Kidney epithelial cell (primary cell): Measurements from ENCODE around the gene ZNF428. TPM values are rescaled to one million over a fixed set of nuclear protein-coding genes. Genes with fewer than 3 reads are reported as not detected.

Experiments
- DNase-seq: peaks from one replicate; pipeline ENCODE4 v3.0.0-alpha.2; 2010; ENCODE audit warnings: low read depth
- H3K27me3 ChIP-seq: 2 replicates; pipeline ENCODE4 v1.6.0; 2011; ENCODE audit warnings: low read length; ENCODE audit not compliant: control insufficient read depth, insufficient read depth
- H3K36me3 ChIP-seq: 2 replicates; pipeline ENCODE4 v1.5.1; 2011; ENCODE audit warnings: low read length; ENCODE audit not compliant: control insufficient read depth, insufficient read depth
- H3K4me3 ChIP-seq: 2 replicates; pipeline ENCODE4 v1.5.1; 2011; ENCODE audit warnings: low read depth, mild to moderate bottlenecking, control low read depth, low read length
- CTCF ChIP-seq: IDR thresholded peaks from 2 replicates; pipeline ENCODE4 v1.5.1; 2011; ENCODE audit warnings: mild to moderate bottlenecking, moderate library complexity, low read length, control low read depth, inconsistent platforms; ENCODE audit not compliant: insufficient read depth, poor library complexity, severe bottlenecking
- total RNA-seq: library from RNA; depleted of rRNA; stranded (reverse); fragments of >200 nt; gene quantifications from 2 replicates; pipeline ENCODE4 v1.2.3, GENCODE V29; 2015

The ZNF428 gene
- total RNA-seq, 1 donor from 2014 or later: 82.2 TPM

- no peak for DNase-seq
- Histone ChIP-seq H3K4me3 (no peak overlapping the region), H3K36me3 (no peaks in the 10 kb centered on the region), H3K27me3 (no peaks in the 10 kb centered on the region)
- TF ChIP-seq CTCF: no peak
These were observed 3.5 kb upstream of the ZNF428 start for GRCh38 chr19:43622956-43623355.

- no peaks in the 10 kb centered on the region for H3K36me3 ChIP-seq
- H3K4me3 ChIP-seq: no peak overlapping the region
- no peak for TF ChIP-seq CTCF
- no peaks in the 10 kb centered on the region for H3K27me3 ChIP-seq
- no peak for DNase-seq
These were observed 2.6 kb upstream of the ZNF428 start for GRCh38 chr19:43622070-43622469.

DNA sequence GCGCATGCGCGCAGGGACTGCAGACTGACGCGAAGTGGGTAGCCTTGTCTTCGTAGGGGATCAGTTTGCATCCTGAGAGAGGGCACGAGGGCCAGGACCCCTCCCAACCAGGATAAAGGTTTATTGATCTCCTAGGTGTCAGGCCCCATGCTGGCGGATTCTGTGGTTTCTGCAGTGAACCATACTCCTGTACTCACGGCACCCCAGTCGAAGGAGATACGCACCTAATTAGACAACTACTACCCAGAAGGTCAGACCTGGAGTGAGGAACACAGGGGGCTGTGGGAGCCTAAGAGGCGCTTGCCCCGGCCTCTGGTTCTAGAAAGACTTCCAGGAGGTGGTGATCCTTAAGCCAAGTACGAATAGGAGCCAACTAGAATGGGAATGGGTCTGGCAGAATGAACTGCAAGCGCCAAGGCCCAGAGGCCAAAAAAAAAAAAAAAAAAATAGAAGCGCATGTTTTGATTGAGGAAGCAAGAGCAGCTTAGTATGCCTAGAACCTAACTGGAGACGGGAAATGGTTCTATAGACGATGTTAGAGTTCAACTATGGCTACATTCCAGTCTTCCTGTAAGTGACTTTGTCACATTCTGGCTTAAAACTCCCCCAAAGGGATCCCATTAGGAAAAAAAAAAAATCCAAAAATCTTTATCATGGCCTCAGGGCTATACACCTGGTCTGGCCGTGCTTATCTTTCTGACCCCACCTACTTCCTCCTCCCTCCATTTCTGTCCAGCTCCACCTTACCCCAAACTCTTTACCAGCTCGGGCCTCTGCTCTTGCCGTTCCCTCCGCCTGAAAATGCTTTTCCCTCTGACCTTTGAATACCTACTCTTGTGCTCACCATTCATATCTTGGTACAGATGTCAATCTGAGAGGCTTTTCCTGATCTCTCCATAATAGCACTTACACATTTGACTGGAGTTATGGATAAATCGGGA lies 902 bp upstream of the ZNF428 start:
- Histone ChIP-seq H3K27me3 (no peaks in the 10 kb centered on the region), H3K36me3 (no peaks in the 10 kb centered on the region), H3K4me3 (peak overlapping the region; percentile 70)
- no peak for TF ChIP-seq CTCF
- no peak for DNase-seq

DNA sequence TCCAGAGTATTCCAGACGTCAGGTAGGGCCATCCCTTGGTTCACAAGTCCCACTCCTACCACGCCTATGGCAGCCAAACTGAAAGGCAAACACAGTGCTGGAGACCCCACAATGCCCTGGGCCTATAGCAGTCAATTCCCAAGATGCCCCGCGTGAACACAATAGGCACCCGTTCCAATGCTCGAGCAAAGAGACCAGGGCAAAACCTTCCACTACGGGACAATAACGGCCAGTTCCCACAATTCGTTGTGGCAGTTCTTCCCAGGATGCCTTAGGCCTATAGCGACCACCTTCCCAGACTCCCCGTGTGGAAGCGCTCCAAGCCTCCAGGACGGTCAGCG lies 538 bp downstream of the ZNF428 start:
- H3K36me3 ChIP-seq: no peaks in the 10 kb centered on the region
- H3K27me3 ChIP-seq: no peaks in the 10 kb centered on the region
- DNase-seq: no peak
- H3K4me3 ChIP-seq: peak overlapping the region; percentile 70
- TF ChIP-seq CTCF: no peak

DNA sequence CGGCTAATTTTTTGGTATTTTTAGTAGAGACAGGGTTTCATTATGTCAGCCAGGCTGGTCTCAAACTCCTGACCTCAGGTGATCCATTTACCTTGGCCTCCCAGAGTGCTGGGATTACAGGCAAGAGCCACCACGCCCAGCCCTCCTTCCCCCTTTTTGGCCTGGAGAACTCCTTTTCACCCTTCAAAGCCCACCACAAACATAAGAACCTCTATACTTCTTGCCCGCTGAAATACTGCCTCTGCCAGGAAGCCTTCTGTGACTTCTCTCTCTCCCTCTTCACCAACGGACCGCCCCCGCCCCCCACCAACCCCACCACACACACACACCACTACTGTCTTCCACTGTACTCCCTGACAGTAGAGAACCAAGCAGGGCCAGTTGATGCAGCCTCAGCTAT lies 2.5 kb downstream of the ZNF428 start:
- no peak for TF ChIP-seq CTCF
- H3K4me3 ChIP-seq: no peak overlapping the region
- H3K36me3 ChIP-seq: no peaks in the 10 kb centered on the region
- no peak for DNase-seq
- no peaks in the 10 kb centered on the region for H3K27me3 ChIP-seq

DNA sequence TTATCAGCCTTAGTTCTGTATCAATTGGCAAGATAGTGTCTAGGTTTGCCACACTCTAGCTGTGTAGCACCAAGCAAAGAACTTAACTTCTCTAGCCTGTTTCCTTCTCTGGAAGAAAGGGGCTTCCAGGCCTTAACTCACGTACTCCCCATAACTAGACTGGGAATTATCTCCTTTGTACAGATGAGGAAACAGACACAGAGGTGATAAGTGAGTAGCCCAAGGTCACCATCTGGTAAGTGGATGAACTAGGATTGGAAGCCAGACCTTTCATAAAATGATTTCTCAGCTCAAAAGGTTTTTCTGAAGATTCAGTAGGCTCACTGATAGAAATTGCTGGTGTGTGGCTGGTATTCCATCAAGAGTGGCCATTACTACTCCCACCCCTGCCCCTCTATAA lies 3.1 kb downstream of the ZNF428 start:
- no peak for DNase-seq
- no peaks in the 10 kb centered on the region for H3K27me3 ChIP-seq
- no peak overlapping the region for H3K4me3 ChIP-seq
- H3K36me3 ChIP-seq: no peaks in the 10 kb centered on the region
- TF ChIP-seq CTCF: no peak
